GM18520 (cell line): ENCODE data around the gene DCANP1.

Experiments
- ATAC-seq: cut with Tn5 transposase; IDR thresholded peaks from one replicate; pipeline ENCODE4 v1.9.1; 2021; ENCODE audit not compliant: unreplicated experiment

The DCANP1 gene

DNA sequence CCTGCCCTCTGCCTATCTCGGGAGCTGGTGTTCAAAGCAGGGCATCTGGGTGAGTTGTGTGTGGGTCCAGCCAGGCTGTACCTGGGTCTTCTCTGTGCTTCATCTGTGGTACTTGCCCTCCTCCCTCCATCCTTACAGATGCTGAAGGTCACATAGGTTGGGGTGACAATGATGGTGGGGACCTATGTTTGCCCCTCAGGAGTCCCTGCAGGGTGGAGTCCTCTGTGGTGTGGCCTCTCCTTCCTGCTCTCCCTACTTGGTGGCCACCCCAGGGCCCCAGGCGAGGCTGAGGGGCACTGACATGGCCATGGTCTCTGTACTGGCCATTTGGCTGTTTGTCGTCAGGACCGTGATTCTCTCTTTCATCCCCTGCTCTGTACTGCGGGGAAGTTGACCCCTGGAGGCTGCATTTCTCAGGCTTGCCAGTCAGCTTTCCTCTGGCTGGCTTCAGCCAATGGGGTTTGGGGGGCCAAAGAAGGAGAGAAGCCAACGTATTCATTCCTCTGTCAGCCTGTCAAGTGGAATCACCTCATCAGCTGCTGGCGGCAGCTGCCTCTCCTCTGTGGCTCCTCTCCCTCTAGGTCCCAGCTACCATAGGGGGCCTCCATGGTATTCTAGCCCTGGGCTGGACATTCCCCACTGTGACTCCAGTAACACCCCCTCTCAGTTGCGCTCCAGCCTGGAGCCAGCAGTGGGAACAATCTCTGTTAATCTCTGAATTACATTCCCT, 4.6 kb downstream of the DCANP1 start:
- ATAC-seq: no peak

- no peak for ATAC-seq
Measured at GRCh38 chr5:135441919-135442318, 5.2 kb downstream of the DCANP1 start.

GRCh38 chr5:135441350-135441831, 5.8 kb downstream of the DCANP1 start:
- ATAC-seq: no peak

DNA sequence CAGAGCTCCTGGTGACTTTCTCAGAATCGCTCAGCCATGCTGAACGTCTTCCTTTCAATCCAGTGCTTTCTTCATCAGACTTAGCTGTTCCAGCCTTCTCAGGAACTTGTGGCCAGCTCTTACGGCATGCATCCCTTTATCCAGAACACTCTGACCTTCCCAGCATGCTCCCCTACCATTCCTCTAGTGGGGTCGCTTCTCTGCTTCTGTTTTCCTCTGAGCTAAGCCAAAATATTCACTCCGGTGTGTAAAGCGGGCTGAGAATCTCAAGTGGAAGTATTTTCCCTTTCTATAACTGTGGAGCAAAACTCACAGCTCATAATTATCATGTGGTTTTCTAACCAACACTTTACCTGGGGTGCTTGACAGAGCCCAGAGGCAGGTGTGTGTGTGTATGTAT, 6.2 kb downstream of the DCANP1 start:
- no peak for ATAC-seq

- ATAC-seq: no peak
Measured at GRCh38 chr5:135439231-135440205, 7.6 kb downstream of the DCANP1 start.

DNA sequence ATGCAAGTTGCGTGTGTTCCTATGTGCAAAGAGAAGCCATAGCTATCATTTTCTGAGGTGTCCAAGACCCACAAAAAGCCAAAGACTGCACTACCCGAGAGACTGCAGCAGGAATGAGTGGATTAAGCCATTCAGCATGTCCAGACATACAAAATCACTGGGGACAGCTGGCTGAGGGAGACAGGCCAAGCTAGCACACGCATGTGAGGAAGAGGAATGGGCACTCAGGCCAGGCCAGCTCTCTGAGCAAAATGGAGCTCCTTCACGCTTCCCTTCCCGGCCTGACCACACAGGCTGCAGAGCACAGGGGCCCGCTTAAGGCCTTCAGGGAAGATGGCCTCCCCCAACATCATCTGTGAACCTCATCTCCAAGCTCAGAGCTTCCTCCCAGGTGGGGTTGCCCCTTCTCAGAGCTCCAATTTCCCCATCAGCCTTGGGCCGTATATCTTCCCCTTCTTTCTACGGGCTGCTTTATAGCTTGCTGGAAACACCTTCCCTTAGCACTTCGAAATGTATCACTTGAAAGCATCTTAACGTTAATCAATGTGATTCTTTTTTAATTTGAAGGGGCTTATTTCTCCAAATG, 8.4 kb downstream of the DCANP1 start:
- no peak for ATAC-seq

DNA sequence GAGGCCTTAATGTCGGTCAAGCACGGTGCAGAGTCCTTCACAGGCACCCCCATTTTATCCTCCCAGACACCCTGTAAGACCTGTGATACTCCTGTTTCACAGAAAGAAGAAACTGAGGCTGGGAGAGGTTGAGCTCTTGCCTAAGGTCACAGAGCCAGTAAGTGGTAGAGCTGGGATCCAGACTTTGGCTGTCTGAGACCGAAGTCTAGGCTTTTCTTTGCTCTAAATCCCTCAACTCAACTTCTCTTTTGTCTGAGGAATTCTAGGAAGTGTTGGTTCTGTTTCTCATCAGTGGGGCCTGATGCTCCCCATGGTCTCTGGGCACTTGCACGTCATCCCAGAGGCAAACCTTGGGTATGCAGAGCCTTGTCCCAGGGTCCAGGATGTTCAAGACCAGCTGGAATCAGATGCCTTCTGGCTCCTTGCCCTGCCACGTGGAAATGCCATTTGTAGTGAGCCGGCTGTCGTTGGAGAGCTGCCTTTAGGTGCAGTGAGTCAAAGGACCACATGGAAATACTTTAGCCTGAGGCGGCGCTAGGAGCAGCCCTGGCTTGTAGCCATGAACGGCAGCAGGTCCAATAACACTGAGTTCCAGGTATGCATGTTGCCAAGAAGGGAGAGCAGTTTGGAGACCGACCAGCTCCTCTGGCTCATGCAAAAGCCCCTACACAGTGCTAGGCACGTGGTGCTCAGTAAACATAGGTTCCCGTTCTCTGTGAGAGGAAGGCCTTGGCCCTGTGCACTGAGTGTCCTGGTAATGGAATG, 9.2 kb downstream of the DCANP1 start:
- ATAC-seq: no peak

- ATAC-seq: no peak
Measured at GRCh38 chr5:135437422-135437795, 9.7 kb downstream of the DCANP1 start.

GRCh38 chr5:135436951-135437418, 10.2 kb downstream of the DCANP1 start:
- ATAC-seq: no peak

- ATAC-seq: no peak
Measured at GRCh38 chr5:135435467-135436330, 11.4 kb downstream of the DCANP1 start.

GRCh38 chr5:135434591-135435466, 12.3 kb downstream of the DCANP1 start:
- no peak for ATAC-seq

DNA sequence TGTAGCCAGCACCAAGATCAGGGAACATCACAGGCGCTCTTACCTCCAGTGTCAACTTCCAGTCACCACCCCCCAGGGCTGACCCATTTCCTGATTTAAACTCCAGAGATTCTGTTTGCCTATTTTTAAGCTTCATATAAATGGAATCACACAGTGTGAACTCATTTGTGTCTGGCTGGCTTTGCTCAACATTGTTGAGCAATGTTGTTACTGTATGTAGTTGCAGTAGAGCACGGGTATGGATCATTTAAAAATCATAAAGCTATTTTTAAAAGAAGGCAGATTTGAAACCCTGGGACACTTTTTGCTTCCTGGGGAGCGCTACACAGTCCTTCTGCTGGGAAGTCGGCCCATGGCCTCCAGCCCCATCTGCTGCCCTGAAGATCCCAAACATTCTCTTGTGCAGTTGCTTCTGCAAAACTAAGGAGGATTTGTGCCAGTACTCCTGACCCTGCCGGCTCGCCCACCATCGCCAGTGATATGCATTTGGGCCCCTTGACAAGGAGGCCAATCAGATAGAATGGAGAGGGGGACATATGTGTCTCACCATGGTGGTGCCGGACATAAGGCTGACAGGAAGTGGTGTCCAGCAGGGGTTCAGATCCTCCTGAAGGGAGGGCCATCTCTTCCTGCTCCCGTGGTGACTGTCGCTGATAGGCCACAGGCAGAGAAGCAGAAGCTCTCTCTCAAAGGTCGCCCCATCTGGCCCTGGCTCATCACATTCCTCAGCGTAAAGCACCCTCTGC, 13.3 kb downstream of the DCANP1 start:
- ATAC-seq: no peak

GRCh38 chr5:135432113-135432512, 15.0 kb downstream of the DCANP1 start:
- no peak for ATAC-seq

DNA sequence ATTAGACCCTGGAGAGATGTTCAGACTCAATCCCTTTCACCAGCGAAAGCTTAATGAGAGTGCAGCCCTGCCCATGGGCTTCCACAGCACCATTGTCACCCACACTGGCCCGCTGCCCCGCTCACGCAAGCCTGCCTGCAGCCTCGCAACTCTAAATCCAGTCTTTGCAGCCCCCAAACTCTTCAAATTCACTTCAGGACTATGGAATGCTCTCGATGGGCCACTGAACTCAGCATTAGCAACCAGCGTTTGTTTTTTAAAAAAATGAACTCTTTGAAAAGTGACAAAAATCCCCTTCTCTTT, 17.1 kb downstream of the DCANP1 start:
- no peak for ATAC-seq

- no peak for ATAC-seq
Measured at GRCh38 chr5:135429301-135430134, 17.6 kb downstream of the DCANP1 start.

GRCh38 chr5:135428586-135428985, 18.6 kb downstream of the DCANP1 start:
- ATAC-seq: no peak
